Neural cell (in vitro differentiated cells): ENCODE results near the gene TSPEAR.

ENCODE experiments used
- EP300 ChIP-seq: fragments of 450-650 bp; conservative IDR thresholded peaks from 2 replicates; pipeline ENCODE4 v1.6.1; 2014; ENCODE audit warnings: antibody characterized with exemption, mild to moderate bottlenecking, moderate library complexity; ENCODE audit not compliant: poor library complexity, severe bottlenecking
- EZH2 ChIP-seq: fragments of 200-600, 300-800 bp; shearing (Covaris generic), sonication (generic); IDR thresholded peaks from 2 replicates; pipeline ENCODE4 v1.6.1; 2014; ENCODE audit warnings: antibody characterized with exemption, low read length, borderline replicate concordance, mild to moderate bottlenecking; ENCODE audit not compliant: insufficient read depth, poor library complexity, severe bottlenecking
- MXI1 ChIP-seq: fragments of 450-650 bp; conservative IDR thresholded peaks from 2 replicates; pipeline ENCODE4 v1.6.1; 2014; ENCODE audit warnings: antibody characterized with exemption, mild to moderate bottlenecking; ENCODE audit not compliant: poor library complexity, severe bottlenecking
- POLR2AphosphoS5 ChIP-seq: IDR thresholded peaks from 2 replicates; pipeline ENCODE4 v1.6.1; 2012
- RAD21 ChIP-seq: fragments of 450-650 bp; conservative IDR thresholded peaks from 2 replicates; pipeline ENCODE4 v1.6.1; 2014; ENCODE audit warnings: antibody characterized with exemption, mild to moderate bottlenecking, moderate library complexity
- TAF1 ChIP-seq: IDR thresholded peaks from 2 replicates; pipeline ENCODE4 v1.6.1; 2012; ENCODE audit warnings: low read depth
- TF ChIP-seq, protein P1 (sequence below): fragments of 450-650 bp; IDR thresholded peaks from 2 replicates; pipeline ENCODE4 v1.5.1; 2014; ENCODE audit warnings: antibody characterized with exemption, mild to moderate bottlenecking, moderate library complexity; ENCODE audit not compliant: poor library complexity, severe bottlenecking

DNA sequence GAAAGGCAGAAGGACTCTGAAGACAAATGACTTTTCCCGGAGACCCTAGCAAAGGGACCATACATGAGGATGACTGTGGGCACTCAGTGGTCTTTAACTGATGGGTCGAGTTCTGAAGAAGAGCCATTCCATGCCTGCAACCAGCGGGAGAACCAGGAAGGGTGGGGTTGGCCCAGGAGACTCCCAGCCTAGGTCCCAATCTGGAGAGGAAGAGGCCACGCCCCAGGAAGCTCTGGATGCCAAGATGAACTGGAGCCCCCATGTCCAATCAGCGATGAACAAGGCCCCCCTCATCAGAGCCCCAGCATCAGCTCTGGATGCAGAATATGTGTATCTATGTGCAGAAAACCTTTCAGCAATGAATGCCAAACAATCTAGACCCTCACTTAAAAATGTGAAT is 70.6 kb downstream of the TSPEAR start:
- TF ChIP-seq, protein P1, sequence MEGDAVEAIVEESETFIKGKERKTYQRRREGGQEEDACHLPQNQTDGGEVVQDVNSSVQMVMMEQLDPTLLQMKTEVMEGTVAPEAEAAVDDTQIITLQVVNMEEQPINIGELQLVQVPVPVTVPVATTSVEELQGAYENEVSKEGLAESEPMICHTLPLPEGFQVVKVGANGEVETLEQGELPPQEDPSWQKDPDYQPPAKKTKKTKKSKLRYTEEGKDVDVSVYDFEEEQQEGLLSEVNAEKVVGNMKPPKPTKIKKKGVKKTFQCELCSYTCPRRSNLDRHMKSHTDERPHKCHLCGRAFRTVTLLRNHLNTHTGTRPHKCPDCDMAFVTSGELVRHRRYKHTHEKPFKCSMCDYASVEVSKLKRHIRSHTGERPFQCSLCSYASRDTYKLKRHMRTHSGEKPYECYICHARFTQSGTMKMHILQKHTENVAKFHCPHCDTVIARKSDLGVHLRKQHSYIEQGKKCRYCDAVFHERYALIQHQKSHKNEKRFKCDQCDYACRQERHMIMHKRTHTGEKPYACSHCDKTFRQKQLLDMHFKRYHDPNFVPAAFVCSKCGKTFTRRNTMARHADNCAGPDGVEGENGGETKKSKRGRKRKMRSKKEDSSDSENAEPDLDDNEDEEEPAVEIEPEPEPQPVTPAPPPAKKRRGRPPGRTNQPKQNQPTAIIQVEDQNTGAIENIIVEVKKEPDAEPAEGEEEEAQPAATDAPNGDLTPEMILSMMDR, result no peak
- TF ChIP-seq EZH2 (no peak), EP300 (no peak), TAF1 (no peak), MXI1 (no peak), RAD21 (no peak), POLR2AphosphoS5 (no peak)
